OCI-LY1 (cell line): ENCODE data around the gene ZFHX3.

ENCODE experiments used
- CTCF ChIP-seq: fragments of 200-600 bp; sonication (generic), shearing (Covaris generic); IDR thresholded peaks from 2 replicates; pipeline ENCODE4 v1.5.1; 2017; ENCODE audit warnings: mild to moderate bottlenecking, antibody characterized with exemption, low read length, moderate library complexity, mixed read lengths
- EZH2 ChIP-seq: fragments of 200-600 bp; sonication (generic), shearing (Covaris generic); IDR thresholded peaks from 2 replicates; pipeline ENCODE4 v1.8.0; 2017; ENCODE audit warnings: borderline replicate concordance, mixed run types, mild to moderate bottlenecking, antibody characterized with exemption, low read length, moderate library complexity, mixed read lengths

GRCh38 chr16:73023320-73023719, 24.6 kb downstream of the ZFHX3 start:
- TF ChIP-seq CTCF (no peak), EZH2 (no peak)
